ENCODE data around the gene EFNA2. TPM values are rescaled to one million over a fixed set of nuclear protein-coding genes. Genes with fewer than 3 reads are reported as not detected.

The EFNA2 gene
- total RNA-seq = not detected

- H3K27ac ChIP-seq = peak within 1 kb of the TSS; percentile 5 to 72 (median 62)
- H3K27me3 ChIP-seq = peaks cover 15 to 81% (median 24%) of the 10 kb centered on the region in 4 donors
- intact Hi-C loops (cut with DNase I) = loop anchor here (10.0 kb wide), 1 partner anchor 169 kb away; the partner anchor contains the start of gene APC2
Measured at GRCh38 chr19:1285737-1286360, at the start of gene EFNA2. Gene EFNA2, plus strand, starts transcription at chr19:1285873. Its CDS starts 296 bp downstream, at chr19:1286169.

DNA sequence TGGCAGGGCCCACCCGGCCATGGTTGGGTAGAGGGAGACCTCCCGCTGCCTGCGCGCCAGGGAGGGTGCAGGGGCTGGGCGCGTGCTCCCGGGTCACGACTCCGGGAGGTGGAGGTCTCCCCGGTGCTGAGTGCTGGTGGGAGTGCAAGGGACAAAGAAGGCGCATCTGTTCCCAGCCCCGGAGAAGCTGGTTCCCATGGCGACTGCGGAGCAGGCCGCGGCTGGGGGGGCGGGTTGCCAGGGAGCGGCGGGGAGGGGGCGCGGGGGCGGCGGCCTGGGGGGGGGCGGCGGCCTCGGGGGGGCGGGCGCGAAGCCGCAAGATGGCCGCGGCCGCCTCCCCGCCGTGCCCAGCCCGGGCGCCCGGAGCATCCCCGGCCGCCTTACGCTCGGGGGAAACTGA, 49.1 kb upstream of the EFNA2 start:
- H3K27me3 ChIP-seq = peaks cover 0 to 13% (median 0%) of the 10 kb centered on the region in 4 donors
- H3K9me3 ChIP-seq = no peaks in the 10 kb centered on the region
- WGBS, 2 donors = 0% methylated on average over 4 of the region's 42 CpGs; no CpG with 5 or more reads in 1 of the 2 donors
- no peak for TF ChIP-seq CTCF (IDR thresholded peaks at IDR 0.05)
- TF ChIP-seq POLR2A (IDR thresholded peaks at IDR 0.05) = no peak
- intact Hi-C loops (cut with DNase I) = no loop called here
- no peak for DNase-seq
- peak overlapping the region in 3 of 4 donors; percentile 52 to 69 (median 55) for H3K27ac ChIP-seq
- peak overlapping the region; percentile 52 to 75 (median 62) for H3K4me3 ChIP-seq
- H3K4me1 ChIP-seq = peaks cover 44 to 92% (median 60%) of the 10 kb centered on the region in 3 donors
- H3K36me3 ChIP-seq = no peaks in the 10 kb centered on the region

More at GRCh38 chr19:1285737-1286360, at the start of gene EFNA2:
- Histone ChIP-seq H3K4me3 (peak within 1 kb of the TSS in 2 of 4 donors; percentile 38 to 57), H3K9me3 (no peaks in the 10 kb centered on the region), H3K36me3 (no peaks in the 10 kb centered on the region), H3K4me1 (peaks cover 7 to 50% (median 22%) of the 10 kb centered on the region in 3 donors)
- no peak for DNase-seq
- WGBS, 2 donors = no CpG with 5 or more reads among the region's 113 CpGs
- TF ChIP-seq POLR2A (IDR thresholded peaks at IDR 0.05) (no peak), CTCF (IDR thresholded peaks at IDR 0.05) (no peak)

DNA sequence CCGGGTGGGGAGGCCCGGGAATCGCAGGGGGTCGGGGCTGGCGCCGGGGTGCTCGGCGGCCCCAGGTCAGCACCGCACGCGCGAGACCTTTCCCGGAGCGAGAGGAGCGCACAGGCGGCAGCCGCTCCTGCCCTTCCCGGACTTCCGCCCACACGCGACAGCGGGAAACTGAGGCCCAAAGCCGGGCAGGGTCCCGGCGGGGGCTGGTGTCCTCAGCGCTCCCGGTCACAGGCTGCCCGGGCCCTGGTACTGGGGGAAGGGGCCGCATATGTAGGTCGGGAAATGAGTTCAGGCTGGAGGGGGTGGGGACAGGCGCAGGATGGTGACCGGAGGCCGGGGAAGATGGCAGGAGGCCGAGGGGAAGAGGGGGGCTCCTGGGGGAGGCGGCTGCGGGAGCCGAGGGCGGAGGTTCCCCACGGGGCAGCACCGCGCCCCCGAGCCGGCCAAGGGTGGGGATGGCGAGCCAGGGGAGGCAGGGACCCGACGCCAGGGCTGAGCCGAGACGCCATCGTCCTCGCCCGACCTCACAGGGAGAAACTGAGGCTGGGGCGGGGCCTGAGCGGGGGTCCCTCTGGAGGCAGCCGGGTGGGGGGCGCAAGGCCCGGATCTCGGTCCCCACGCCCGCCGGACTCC, 48.5 kb upstream of the EFNA2 start:
- TF ChIP-seq CTCF (IDR thresholded peaks at IDR 0.05) = no peak
- TF ChIP-seq POLR2A (IDR thresholded peaks at IDR 0.05) = no peak
- DNase-seq = no peak
- no peaks in the 10 kb centered on the region for H3K9me3 ChIP-seq
- H3K4me1 ChIP-seq = peaks cover 41 to 91% (median 56%) of the 10 kb centered on the region in 3 donors
- intact Hi-C loops (cut with DNase I) = no loop called here
- H3K27ac ChIP-seq = peak overlapping the region; percentile 21 to 70 (median 54)
- no peaks in the 10 kb centered on the region for H3K36me3 ChIP-seq
- WGBS, 2 donors = 0% methylated on average over 16 of the region's 60 CpGs; no CpG with 5 or more reads in 1 of the 2 donors
- peak overlapping the region; percentile 52 to 75 (median 62) for H3K4me3 ChIP-seq
- peaks cover 0 to 13% (median 0%) of the 10 kb centered on the region in 4 donors for H3K27me3 ChIP-seq

DNA sequence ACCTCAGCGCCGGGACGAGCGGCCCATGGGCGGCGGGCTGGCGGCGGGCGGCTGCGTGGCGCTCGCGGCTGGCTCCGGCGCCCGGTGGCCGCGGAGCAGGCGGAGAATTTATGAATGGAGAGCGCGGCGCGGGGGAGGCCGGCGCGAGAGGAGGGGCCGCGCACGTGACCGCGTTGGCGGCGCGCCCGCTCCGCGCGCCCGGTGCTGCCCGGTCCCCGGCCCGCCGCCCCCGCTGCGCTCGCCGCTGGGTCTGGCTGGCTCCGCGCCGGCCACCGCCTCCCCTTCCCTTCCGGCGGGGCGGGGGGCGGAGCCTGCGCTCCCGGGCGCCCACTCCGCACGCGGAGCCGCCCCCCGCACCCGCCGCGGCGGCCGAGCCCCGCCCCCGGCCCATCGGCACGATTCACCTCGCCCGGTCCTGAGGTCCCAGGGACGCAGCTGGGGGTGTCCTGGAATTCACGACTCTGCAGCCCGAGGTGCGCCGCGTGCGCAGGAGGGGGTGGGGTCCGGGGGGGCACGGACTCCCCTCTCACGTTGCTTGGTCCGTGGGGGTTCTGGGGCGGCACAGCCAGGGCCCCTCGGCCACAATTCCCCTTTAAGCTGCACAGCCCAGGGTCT, 47.8 kb upstream of the EFNA2 start, which contains the start of gene CBARP:
TSS of gene CBARP (minus strand) at position 252 of the 615 bp plus-strand sequence. CDS start 1,905 bp downstream, outside the sequence.
- DNase-seq = no peak
- Histone ChIP-seq H3K4me1 (peaks cover 41 to 91% (median 55%) of the 10 kb centered on the region in 3 donors), H3K36me3 (no peaks in the 10 kb centered on the region), H3K9me3 (no peaks in the 10 kb centered on the region), H3K4me3 (peak within 1 kb of the TSS; percentile 52 to 75 (median 62)), H3K27me3 (peaks cover 0 to 13% (median 0%) of the 10 kb centered on the region in 4 donors), H3K27ac (peak within 1 kb of the TSS; percentile 21 to 99 (median 61))
- TF ChIP-seq POLR2A (IDR thresholded peaks at IDR 0.05) (no peak), CTCF (IDR thresholded peaks at IDR 0.05) (no peak)
- intact Hi-C loops (cut with DNase I) = no loop called here
- WGBS, 2 donors = 3% methylated on average over 10 of the region's 87 CpGs; no CpG with 5 or more reads in 1 of the 2 donors

All from esophagus squamous epithelium (tissue), 5 donors.